SW480 (cell line): ENCODE measurements around the gene GIPR.
A peak's percentile ranks its signal among the peaks of the same experiment; 100 is the strongest.
"Not testable (repeated sequence)": the region's sequence is repeated elsewhere in the genome, so short reads cannot be mapped to it uniquely, and the experiment has no call there.

ENCODE experiments used
- DNase-seq: peaks from one replicate; pipeline ENCODE4 v3.0.0-alpha.2; 2016; ENCODE audit warnings: low spot score

Gene GIPR

DNA sequence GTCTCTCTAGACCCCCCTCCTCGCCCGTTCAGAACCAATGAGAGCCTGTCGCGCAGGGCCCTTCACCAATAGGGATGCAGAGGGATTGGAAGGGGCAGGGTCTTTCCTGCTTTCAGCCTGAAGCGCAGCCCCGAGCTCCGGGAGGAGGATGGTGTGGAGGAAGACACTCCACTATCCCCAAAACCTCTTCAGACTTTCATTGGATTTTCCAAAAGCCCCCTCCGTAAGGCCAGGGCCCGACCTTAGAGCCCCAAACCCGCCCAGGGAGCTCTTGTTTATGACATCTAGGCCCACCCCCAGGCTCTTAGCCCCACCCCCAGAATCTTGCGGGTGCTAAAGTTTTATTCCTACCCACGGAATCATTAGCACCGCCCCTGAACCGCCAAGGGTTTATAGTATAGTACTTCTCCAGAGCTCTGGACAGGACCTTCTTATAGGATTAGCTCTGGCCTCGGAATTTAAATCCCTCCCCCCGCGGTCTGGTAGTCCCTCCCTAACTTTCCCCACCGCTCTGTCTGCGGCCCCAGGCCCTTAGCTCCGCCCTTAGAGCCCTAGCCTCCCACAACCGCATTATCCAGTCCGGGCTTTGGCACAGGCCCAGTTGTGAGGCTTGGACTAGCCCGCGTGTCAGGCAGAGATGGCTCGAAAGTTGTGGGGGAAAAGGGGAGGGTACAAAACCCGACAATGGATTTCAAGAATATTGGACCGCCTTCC lies 22.2 kb upstream of the GIPR start:
- peak; percentile 91 for DNase-seq

DNA sequence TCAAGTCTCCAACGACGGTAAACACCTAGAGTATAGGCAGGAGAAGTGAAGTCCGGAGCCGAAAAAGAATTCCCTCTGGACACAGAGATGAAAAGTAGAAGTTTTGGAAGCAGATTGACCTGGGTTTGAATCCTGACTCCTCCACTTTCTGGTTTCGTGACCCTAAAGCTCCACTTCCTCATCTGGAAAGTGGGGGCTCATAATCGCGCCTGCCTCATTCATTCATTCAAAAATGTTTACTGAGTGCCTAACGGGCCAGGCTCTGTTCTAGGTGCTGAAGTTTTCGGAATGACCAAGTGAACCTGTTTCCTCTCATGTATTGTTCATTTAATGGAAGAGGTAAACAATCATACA lies 21.7 kb upstream of the GIPR start:
- no peak for DNase-seq

DNA sequence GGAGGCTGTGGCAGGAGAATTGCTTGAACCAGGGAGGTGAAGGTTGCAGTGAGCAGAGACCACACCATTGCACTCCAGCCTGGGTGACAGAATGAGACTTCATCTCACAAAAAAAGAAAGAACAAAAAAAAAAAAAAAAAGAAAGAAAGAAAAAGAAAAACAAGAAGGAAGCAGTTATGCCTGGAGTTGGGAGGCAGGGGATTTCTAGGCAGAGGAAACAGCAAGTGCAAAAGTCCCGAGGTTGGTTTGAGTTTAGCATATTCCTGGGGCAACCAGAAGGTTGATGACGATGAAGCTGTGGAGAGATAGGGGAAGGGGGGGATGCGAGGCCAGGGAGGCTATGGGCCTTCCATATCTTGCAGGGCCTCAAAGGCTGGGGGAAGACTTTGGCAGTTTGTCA lies 17.3 kb upstream of the GIPR start:
- no peak for DNase-seq

DNA sequence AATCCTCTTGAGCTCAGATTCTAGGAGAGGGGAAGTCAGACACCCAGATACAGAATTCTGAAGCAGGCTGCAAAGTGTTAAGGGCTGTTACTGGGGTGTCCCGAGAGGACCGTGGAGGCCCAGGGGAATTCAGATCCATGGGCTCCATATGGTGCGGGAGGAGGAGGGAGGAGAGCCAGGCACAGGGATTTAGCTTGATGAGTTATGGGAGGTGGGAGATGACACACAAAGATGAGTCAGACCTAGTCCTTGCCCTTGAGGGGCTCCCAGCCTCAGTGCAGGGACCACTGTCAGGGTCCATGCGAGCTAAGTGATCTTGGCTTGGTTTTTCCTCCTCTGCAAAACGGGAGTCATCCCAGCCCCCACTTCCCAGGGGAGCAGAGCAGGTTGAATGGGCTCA lies 14.4 kb upstream of the GIPR start:
- no peak for DNase-seq

DNA sequence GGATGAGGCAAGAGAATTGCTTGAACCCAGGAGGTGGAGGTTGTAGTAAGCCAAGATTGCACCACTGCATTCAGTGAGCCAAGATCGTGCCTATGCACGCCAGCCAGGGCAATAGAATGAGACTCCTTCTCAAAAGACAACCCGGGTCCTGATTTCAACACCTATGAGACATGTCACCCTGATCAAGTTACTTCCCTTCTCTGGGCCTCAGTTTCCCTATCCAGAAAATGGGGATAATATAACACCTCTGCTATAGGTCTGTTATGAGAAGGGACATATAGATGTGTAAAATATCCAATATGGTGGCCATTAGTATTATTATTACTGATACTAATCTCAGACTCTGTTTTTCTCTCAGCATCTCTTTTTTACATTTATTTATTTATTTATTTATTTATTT lies 12.9 kb upstream of the GIPR start:
- no peak for DNase-seq

DNA sequence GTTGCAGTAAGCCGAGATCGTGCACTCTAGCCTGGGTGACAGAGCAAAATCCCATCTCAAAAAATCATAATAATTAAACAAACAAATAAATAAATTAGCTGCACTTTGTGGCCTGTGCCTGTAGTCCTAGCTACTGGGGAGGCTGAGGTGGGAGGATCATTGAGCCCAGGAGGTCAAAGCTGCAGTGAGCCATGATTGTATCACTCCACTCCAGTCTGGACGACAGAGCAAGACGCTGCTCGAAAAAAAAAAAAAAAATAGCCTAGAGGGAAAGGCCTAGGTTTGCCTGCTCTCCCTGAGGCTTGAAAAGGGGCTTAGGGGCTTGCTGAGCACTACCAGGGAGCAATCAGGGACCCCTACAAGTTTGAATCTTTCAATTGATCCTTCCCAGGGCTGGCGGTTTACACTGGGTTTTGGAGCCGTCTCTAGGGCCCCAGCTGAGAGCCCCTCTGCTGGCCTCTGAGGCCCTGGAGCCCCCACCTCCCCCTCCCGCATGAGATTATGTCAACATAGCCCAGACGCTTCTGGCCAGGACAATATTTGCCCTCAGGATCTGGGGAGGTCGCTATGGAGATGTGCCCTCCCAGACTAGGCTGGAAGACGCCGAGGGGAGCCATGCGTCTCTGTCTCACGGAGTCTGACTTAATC lies 10.4 kb upstream of the GIPR start:
- no peak for DNase-seq

DNA sequence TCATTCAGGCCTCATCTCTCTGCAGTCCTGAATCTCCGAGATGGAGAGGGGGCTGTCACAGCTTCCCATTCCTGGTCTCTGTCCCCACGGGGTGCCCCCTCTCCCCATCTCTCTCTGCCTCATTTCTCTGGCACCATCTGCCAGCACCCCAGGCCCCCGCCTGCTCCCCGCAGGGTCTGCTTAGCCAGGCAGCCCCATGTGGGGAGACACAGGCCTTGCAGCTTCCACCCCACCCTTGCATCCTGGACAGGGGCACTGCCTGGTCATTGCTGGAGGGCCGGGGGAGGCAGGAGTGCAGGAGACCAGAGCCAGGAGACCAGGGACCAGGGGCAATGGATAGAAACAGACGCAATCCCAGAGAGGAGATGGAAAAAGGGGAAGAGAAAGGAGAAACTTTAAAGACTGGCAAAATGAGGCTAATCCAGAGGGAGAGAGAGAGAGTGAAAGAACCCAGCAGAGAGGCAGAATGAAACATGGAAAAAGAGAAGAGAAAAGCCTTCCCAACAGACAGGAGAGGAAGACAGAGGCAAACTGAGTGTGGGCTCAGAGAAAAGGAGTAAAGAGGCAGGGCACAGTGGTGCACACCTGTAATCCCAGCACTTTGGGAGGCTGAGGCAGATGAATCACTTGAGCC lies 8.8 kb upstream of the GIPR start:
- DNase-seq: no peak

DNA sequence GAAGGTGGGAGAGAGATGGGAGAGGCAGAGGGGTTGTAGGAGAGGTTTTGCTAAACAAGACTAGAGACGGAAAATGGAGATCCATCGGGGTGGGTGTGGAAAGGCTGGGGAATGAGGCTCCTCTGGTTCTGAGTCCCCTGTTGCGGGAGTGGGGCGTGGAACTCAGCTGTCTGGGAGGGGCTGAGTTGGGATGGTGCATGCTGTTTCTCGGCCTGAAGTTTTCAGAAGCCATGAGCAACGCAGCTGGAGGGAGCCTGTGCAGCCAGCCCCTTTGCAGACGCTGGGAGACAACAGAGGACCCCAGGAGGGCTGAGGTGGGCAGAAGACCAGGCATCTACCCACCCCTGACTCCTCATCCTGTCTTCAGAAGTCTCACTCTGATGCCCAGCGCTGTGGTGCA lies 7.4 kb upstream of the GIPR start:
- no peak for DNase-seq

DNA sequence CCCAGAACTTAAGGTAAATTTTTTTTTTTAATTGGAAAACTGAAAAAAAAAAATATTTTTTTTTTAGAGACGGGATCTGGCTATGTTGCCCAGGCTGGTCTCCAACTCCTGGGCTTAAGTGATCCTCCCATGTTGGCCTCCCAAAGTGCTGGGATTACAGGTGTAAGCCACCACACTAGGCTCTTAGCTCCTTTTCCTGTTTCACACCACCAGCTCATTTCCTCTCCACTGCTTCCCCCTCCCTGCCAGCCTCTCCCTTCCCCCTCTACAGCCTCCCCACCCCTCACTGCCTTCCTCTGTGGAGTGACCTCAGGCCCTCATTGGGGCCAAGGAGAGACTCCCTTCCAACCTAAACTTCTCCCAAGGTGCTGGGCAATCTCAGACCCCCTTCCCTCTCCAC lies 4.2 kb upstream of the GIPR start:
- DNase-seq: no peak

DNA sequence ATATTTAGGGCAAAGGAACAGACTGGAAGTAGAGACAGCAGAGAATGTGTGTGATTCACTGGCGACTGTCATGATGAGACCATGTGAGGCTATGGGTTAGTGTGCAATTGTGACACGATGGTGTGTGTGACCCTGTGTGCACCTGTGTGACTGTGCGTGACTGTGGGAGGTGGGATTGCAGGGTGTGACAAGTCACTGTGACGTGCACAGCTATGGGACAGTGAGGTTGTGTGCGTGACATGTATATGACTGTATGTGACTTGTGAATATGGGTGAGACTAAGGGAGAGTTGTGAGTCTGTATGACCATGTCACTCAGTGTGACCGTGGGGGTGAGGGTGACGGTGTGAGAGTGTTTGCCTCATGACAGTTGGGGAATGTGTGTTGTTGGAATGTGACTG lies 3.4 kb upstream of the GIPR start:
- DNase-seq: no peak

DNA sequence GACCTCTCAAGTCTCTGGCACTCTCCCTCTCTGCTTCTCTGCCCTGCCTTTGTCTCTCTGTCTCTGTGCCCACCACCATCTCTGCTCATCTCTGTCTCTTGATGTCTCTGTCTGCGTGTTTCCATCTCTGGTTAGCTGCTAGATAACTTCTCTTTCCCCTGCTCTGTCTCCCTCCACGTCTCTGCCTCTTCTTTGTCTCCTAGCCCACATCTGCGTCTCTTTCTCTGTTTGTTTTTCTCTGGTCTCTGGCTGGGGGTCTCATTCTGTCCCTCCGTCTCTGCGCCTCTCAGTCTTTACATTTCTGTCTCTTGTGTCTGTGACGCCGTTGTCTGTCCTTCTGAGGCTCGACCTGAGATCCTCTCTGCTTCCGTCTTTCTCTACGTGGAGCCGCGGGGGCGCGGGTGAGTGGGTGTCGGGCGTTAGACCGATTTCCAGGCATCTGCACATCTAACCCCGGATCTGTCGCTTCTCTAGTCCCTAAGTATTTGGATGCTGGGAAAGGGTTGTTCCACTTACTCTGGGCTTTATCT lies 386 bp downstream of the GIPR start:
- DNase-seq: no peak

DNA sequence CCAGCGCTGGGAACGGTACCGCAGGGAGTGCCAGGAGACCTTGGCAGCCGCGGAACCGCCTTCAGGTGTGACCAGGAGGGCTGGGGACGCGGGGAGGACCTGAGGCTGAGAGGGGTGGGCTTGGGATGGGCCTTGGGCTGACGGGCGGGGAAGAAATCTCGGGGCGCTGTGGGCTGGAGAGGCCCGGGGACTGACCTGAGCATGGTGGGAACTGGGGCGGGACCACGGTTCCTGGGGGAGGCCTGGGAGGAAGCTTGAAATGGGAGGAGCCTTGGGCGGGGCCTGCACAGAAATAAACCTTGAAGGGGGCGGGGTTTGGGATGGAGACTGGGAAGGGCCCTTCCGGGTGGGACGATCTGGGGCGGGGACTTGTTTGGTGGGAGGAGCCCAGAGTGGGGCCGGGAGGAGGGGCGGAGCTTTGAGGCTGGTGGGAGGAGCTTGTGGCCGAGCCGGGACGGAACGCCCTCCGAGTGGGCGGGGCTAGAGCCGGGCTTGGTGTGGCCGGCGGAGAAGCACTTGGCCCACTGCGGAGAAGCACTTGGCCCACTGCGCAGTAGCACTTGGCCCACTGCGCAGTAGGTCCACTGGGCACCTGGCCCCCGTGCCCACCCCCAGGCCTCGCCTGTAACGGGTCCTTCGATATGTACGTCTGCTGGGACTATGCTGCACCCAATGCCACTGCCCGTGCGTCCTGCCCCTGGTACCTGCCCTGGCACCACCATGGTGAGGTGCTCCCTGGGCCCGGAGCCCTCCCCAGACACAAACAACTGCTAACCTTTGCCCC lies 2.8 kb downstream of the GIPR start:
- DNase-seq: peak; percentile 88

DNA sequence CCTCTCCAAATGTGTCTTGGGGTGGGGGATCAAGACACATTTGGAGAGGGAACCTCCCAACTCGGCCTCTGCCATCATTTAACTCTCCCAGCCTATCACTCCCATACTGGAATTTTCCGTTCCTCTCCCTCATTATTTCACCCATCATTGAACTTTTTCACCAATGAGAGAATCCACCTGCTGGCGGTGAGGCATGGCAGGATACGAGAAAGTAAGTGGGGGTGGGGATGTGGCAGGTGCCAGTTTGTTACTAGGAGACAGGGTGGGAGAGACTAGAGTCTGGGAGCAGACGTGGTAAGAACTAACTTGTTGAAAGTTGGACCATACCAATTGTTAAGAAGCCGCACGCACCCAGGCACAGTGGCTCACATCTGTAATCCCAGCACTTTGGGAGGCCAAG lies 6.9 kb downstream of the GIPR start:
- no peak for DNase-seq

DNA sequence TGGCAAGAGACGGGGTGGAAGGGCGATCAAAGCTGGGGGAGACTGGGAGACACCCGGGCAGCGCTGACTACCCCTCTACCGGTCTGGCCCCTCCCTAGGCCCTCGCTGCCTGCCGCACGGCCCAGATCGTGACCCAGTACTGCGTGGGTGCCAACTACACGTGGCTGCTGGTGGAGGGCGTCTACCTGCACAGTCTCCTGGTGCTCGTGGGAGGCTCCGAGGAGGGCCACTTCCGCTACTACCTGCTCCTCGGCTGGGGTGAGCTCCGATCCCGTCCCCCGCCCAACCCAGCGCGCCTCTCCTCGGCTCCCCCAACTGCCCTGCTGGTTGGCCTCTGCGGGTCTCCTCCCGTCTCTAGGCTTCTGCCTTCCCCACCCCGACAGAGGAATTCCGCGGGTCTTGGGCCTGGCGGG lies 8.8 kb downstream of the GIPR start:
- DNase-seq: peak; percentile 64

DNA sequence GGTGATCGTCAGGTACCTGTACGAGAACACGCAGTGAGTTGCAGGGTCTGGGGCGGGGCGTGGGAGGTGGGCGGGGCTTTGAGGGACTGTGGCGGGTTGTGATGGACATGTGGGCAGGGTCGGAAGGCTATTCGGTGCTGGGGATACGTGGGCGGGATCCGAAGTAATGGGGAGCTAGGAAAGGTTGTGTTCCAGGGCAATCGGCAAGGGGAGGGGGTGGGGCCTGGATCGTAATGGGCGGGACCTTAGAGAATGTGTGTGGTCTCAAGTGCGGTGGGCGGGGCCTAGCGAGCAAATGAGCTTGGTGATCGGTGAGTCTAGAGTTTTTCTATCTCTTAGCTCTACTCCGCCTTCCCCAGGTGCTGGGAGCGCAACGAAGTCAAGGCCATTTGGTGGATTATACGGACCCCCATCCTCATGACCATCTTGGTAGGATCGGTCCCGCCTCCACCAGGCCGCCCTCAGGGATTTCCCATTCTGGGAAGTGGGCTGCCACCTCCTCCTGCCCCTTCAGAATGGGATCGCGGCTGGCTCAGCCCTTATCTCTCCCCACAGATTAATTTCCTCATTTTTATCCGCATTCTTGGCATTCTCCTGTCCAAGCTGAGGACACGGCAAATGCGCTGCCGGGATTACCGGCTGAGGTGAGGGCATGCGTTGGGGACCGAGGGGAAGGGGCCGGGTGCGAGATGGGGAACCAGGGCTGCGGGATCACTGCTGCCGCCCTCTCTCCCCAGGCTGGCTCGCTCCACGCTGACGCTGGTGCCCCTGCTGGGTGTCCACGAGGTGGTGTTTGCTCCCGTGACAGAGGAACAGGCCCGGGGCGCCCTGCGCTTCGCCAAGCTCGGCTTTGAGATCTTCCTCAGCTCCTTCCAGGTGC lies 9.6 kb downstream of the GIPR start:
- DNase-seq: peak; percentile 100

DNA sequence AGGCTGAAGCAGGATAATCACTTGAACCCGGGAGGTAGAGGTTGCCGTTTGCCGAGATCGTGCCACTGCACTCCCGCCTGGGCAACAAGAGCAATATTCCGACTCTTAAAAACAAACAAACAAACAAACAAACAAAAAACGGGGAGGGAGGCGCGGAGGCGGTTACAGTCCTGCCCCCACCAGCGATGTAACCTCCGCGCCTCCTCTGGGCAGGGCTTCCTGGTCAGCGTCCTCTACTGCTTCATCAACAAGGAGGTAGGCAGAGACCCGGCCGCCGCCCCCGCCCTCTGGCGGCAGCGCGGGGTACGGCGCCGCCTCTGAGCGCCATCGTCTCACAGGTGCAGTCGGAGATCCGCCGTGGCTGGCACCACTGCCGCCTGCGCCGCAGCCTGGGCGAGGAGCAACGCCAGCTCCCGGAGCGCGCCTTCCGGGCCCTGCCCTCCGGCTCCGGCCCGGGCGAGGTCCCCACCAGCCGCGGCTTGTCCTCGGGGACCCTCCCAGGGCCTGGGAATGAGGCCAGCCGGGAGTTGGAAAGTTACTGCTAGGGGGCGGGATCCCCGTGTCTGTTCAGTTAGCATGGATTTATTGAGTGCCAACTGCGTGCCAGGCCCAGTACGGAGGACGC lies 13.5 kb downstream of the GIPR start:
- peak; percentile 91 for DNase-seq

DNA sequence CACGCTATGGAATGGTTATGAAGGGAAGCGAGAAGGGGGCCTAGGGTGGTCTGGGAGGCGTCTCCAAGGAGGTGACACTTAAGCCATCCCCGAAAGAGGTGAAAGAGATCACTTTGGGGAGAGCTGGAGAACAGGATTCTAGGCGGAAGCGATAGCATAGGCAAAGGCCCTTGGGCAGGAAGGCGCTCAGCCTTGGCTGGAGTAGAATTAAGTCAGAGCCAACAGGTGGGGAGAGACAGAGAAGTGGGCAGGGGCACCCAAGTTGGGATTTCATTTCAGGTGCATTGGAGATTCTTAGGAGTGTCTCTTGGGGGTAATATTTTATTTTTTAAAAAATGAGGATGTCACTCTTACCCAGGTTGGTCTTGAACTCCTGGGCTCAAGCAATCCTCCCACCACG lies 14.1 kb downstream of the GIPR start:
- no peak for DNase-seq

DNA sequence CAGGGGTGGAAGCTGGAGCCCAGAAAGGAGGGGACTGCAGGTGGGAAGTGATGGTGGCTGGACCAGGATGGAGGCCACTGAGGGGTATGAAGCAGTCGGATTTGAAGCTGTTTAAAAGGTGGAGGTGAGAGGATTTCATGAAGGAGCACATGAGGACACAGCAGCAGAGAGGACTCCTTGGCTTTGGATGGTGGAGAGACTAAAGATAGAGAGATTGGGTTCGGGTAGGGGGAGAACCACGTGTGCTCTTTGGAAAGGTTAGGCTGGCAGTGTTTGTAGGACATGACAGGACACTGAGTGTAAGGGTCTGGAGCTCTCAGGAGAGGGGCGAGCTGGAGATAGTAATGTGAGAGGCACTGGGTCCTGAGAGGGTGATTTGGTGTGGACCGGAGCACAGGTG lies 14.9 kb downstream of the GIPR start:
- no peak for DNase-seq

DNA sequence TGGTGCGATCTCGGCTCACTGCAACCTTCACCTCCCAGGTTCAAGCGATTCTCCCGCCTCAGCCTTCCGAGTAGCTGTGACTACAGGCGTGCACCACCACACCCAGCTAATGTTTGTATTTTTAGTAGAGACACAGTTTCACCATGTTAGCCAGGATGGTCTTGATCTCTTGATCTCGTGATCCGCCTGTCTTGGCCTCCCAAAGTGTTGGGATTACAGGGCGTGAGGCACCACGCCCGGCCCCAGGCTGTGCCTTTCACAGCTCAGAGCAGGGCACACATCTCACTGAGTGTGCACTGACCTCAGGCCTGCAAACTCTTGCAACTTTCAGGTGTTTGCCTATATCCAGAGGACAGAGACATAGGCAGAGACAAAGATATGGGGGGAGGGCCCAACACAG lies 17.0 kb downstream of the GIPR start:
- not testable (repeated sequence) for DNase-seq

DNA sequence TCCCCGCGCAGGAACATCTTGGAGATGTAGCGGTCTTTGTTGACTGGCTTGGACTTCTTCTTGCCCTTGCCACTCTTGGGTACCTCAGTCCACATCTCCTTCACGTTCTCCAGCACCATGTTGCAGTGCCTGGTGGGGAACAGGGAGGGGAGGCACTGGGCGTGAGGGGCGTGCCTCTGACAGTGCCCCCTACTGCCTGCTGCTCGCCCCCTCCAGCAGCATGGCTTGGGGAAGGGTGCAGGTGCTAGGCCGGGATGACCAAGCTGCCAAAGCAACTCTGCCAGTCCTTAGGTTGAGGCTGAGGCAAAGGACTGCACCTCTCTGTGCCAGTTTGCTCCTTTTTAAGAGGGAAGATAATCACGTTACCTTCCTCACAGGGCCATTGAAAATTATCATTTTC lies 19.6 kb downstream of the GIPR start:
- no peak for DNase-seq

DNA sequence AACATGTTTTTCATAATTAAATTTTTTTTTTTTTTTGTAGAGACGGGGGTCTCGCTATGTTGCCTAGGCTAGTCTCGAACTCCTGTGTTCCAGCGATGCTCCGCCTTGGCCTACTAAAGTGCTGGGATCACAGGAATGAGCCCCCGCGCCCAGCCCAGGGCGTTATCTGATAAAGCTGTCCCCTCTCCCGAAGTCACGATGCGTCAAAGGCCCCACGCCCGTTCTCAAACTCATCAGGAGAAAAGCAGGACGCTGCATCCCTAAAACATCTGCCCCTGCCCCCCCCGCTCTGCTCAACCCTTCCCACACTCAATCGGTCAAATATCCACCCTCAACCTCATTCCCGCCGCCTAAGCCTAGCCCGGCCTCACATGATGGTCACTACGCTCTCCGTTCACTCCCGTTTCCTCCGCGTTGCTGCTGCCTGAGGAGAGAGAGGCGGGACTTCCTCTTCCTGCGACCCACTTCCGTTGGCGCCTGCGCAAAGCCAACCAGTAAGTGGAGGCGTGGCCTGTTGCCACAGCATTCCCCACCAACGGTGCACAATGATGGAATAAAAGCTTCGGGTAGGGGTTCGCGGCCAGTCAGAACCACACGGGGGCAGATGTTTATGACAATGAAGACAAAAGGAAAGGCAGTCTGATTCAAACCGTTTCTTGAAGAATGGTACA lies 23.6 kb downstream of the GIPR start, which contains the start of gene SNRPD2:
Gene SNRPD2, minus strand, starts transcription at position 438 of the 671 bp plus-strand sequence. Its CDS starts 65 bp downstream, at position 373.
- DNase-seq: peak; percentile 98
